HG03521 (cell line): ENCODE measurements around the gene TIFAB.

Source experiments
- ATAC-seq: cut with Tn5 transposase; IDR thresholded peaks from one replicate; pipeline ENCODE4 v1.9.1; 2021; ENCODE audit warnings: mild to moderate bottlenecking, moderate library complexity; ENCODE audit not compliant: unreplicated experiment

Gene TIFAB

GRCh38 chr5:135444360-135444759 is 7.8 kb downstream of the TIFAB start:
- no peak for ATAC-seq

GRCh38 chr5:135443161-135443960 is 8.8 kb downstream of the TIFAB start:
- no peak for ATAC-seq

- ATAC-seq: no peak
Measured at GRCh38 chr5:135442431-135443160, 9.6 kb downstream of the TIFAB start.

- no peak for ATAC-seq
Measured at GRCh38 chr5:135441919-135442318, 10.2 kb downstream of the TIFAB start.

- no peak for ATAC-seq
Measured at GRCh38 chr5:135441350-135441831, 10.8 kb downstream of the TIFAB start.

GRCh38 chr5:135440916-135441315 is 11.2 kb downstream of the TIFAB start:
- ATAC-seq: no peak

GRCh38 chr5:135439231-135440205 is 12.6 kb downstream of the TIFAB start:
- ATAC-seq: no peak

- ATAC-seq: no peak
Measured at GRCh38 chr5:135438636-135439221, 13.4 kb downstream of the TIFAB start.

- ATAC-seq: no peak
Measured at GRCh38 chr5:135437796-135438560, 14.2 kb downstream of the TIFAB start.

GRCh38 chr5:135437422-135437795 is 14.7 kb downstream of the TIFAB start:
- no peak for ATAC-seq

GRCh38 chr5:135436951-135437418 is 15.2 kb downstream of the TIFAB start:
- no peak for ATAC-seq

- ATAC-seq: no peak
Measured at GRCh38 chr5:135435467-135436330, 16.5 kb downstream of the TIFAB start.

- no peak for ATAC-seq
Measured at GRCh38 chr5:135434591-135435466, 17.3 kb downstream of the TIFAB start.

- ATAC-seq: no peak
Measured at GRCh38 chr5:135433681-135434426, 18.3 kb downstream of the TIFAB start.

- no peak for ATAC-seq
Measured at GRCh38 chr5:135432113-135432512, 20.0 kb downstream of the TIFAB start.

- no peak for ATAC-seq
Measured at GRCh38 chr5:135430135-135430437, 22.1 kb downstream of the TIFAB start.
